Measurements from ENCODE around the gene SLC6A19. TPM values are rescaled to one million over a fixed set of nuclear protein-coding genes. Genes with fewer than 3 reads are reported as not detected.

Gene SLC6A19
- total RNA-seq, 1 experiment from 2014 or later, result 0.29 TPM

DNA sequence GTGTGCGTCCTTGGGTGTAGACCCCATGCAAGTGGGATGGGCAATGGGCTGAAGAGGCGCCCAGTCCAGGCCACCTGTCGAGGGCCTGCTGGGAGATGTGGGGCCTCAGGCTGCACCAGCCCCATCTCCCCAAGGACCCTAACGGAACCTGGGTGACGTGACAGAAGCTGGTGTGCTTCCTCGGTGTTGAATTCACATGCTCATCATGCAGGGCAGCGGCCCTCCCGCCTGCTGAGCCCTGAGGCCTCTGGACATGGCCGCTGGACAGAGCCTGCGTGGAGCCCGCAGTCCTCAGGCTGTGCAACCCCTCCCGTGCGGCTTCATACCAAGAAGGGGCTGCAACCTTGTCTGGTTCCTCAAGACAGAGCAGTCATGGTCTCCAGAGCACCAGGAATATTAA lies 66.7 kb downstream of the SLC6A19 start:
- DNase-seq, result no peak
- ChIA-PET CTCF (no interaction called here), POLR2A (no interaction called here)
- intact Hi-C loops (cut with micrococcal nuclease; ENCODE audit: unreplicated experiment), result no loop called here
- no TSS peak for BruUV-seq (replicated peaks)
- H3K9me3 Mint-ChIP-seq (ENCODE audit: unreplicated experiment), result no peaks in the 10 kb centered on the region
- no peaks in the 10 kb centered on the region for H3K4me1 Mint-ChIP-seq (ENCODE audit: low read depth, unreplicated experiment)
- TF ChIP-seq, protein P1, sequence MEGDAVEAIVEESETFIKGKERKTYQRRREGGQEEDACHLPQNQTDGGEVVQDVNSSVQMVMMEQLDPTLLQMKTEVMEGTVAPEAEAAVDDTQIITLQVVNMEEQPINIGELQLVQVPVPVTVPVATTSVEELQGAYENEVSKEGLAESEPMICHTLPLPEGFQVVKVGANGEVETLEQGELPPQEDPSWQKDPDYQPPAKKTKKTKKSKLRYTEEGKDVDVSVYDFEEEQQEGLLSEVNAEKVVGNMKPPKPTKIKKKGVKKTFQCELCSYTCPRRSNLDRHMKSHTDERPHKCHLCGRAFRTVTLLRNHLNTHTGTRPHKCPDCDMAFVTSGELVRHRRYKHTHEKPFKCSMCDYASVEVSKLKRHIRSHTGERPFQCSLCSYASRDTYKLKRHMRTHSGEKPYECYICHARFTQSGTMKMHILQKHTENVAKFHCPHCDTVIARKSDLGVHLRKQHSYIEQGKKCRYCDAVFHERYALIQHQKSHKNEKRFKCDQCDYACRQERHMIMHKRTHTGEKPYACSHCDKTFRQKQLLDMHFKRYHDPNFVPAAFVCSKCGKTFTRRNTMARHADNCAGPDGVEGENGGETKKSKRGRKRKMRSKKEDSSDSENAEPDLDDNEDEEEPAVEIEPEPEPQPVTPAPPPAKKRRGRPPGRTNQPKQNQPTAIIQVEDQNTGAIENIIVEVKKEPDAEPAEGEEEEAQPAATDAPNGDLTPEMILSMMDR (IDR thresholded peaks at IDR 0.05; ENCODE audit: insufficient read depth in 1 of 2, low read depth in 1 of 2, low read length in 1 of 2, severe bottlenecking in 1 of 2, unreplicated experiment in 1 of 2), result no peak
- H3K36me3 Mint-ChIP-seq (ENCODE audit: insufficient read depth, unreplicated experiment), result no peaks in the 10 kb centered on the region
- H3K4me3 Mint-ChIP-seq (ENCODE audit: unreplicated experiment), result no peak overlapping the region
- Histone ChIP-seq H3K4me3 (ENCODE audit: low read depth, low read length) (no peak overlapping the region), H3K4me1 (no peaks in the 10 kb centered on the region), H3K36me3 (ENCODE audit: control insufficient read depth, insufficient read depth, low read length) (no peaks in the 10 kb centered on the region), H3K27me3 (replicated peaks; ENCODE audit: control insufficient read depth, insufficient read depth, low read length) (no peaks in the 10 kb centered on the region), H3K9me3 (no peaks in the 10 kb centered on the region)
- no peak overlapping the region for H3K27ac Mint-ChIP-seq (ENCODE audit: unreplicated experiment)
- H3K27me3 Mint-ChIP-seq (ENCODE audit: insufficient read depth, unreplicated experiment), result no peaks in the 10 kb centered on the region

DNA sequence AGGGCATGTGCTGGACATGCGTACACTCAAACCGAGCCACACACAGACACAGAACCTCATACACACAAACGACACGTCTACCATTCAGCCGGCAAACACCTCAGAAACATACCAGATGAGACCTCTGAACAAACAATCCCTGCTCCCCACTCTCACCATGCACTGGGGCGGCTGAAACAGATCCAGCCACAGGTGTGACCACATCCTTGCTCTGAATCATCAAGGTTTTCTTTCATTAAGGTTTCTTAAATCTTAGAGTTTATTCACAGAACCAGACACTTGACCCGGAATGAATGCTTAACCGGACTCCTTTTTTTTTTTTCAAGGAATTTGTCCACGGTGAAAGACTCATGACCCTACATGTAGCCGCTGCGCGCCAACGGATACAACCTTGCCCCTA lies 67.3 kb downstream of the SLC6A19 start:
- DNase-seq, result no peak
- no peak overlapping the region for H3K4me3 Mint-ChIP-seq (ENCODE audit: unreplicated experiment)
- TF ChIP-seq, protein P1 (IDR thresholded peaks at IDR 0.05; ENCODE audit: insufficient read depth in 1 of 2, low read depth in 1 of 2, low read length in 1 of 2, severe bottlenecking in 1 of 2, unreplicated experiment in 1 of 2), result no peak
- no peaks in the 10 kb centered on the region for H3K36me3 Mint-ChIP-seq (ENCODE audit: insufficient read depth, unreplicated experiment)
- no peaks in the 10 kb centered on the region for H3K4me1 Mint-ChIP-seq (ENCODE audit: low read depth, unreplicated experiment)
- H3K36me3 ChIP-seq (ENCODE audit: control insufficient read depth, insufficient read depth, low read length), result no peaks in the 10 kb centered on the region
- H3K27me3 Mint-ChIP-seq (ENCODE audit: insufficient read depth, unreplicated experiment), result no peaks in the 10 kb centered on the region
- BruUV-seq (replicated peaks), result no TSS peak
- no peaks in the 10 kb centered on the region for H3K9me3 ChIP-seq
- H3K4me3 ChIP-seq (ENCODE audit: low read depth, low read length), result no peak overlapping the region
- no peaks in the 10 kb centered on the region for H3K9me3 Mint-ChIP-seq (ENCODE audit: unreplicated experiment)
- no peaks in the 10 kb centered on the region for H3K27me3 ChIP-seq (replicated peaks; ENCODE audit: control insufficient read depth, insufficient read depth, low read length)
- CTCF ChIA-PET, result no interaction called here
- POLR2A ChIA-PET, result no interaction called here
- no peak overlapping the region for H3K27ac Mint-ChIP-seq (ENCODE audit: unreplicated experiment)
- H3K4me1 ChIP-seq, result no peaks in the 10 kb centered on the region
- intact Hi-C loops (cut with micrococcal nuclease; ENCODE audit: unreplicated experiment), result no loop called here

DNA sequence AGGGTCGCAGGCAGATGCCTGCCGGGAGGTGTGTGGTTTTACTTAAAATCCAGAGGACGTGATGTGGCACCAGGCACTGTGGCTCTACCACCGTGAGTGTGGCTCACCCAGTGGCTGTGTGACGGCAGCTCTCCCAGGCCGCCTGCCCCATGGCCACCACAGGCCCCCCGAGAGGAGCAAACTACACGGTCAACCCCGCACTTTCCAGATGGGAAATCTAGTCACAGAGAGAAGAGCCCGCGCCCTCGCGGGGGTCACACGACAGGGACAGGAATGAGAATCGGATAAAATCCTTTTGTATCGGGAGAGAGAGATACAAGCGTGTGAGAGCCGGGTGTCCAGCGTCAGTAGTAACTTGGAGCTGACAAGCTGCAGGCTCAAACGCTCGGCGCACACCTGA lies 69.0 kb downstream of the SLC6A19 start:
- H3K4me1 ChIP-seq, result no peaks in the 10 kb centered on the region
- ChIA-PET POLR2A (no interaction called here), CTCF (no interaction called here)
- no peaks in the 10 kb centered on the region for H3K4me1 Mint-ChIP-seq (ENCODE audit: low read depth, unreplicated experiment)
- H3K27ac Mint-ChIP-seq (ENCODE audit: unreplicated experiment), result no peak overlapping the region
- H3K4me3 ChIP-seq (ENCODE audit: low read depth, low read length), result no peak overlapping the region
- H3K27me3 Mint-ChIP-seq (ENCODE audit: insufficient read depth, unreplicated experiment), result no peaks in the 10 kb centered on the region
- no peak for DNase-seq
- BruUV-seq (replicated peaks), result no TSS peak
- H3K9me3 Mint-ChIP-seq (ENCODE audit: unreplicated experiment), result no peaks in the 10 kb centered on the region
- TF ChIP-seq, protein P1 (IDR thresholded peaks at IDR 0.05; ENCODE audit: insufficient read depth in 1 of 2, low read depth in 1 of 2, low read length in 1 of 2, severe bottlenecking in 1 of 2, unreplicated experiment in 1 of 2), result no peak
- no peak overlapping the region for H3K4me3 Mint-ChIP-seq (ENCODE audit: unreplicated experiment)
- H3K36me3 ChIP-seq (ENCODE audit: control insufficient read depth, insufficient read depth, low read length), result no peaks in the 10 kb centered on the region
- no peaks in the 10 kb centered on the region for H3K36me3 Mint-ChIP-seq (ENCODE audit: insufficient read depth, unreplicated experiment)
- H3K27me3 ChIP-seq (replicated peaks; ENCODE audit: control insufficient read depth, insufficient read depth, low read length), result no peaks in the 10 kb centered on the region
- intact Hi-C loops (cut with micrococcal nuclease; ENCODE audit: unreplicated experiment), result no loop called here
- H3K9me3 ChIP-seq, result no peaks in the 10 kb centered on the region

Measured in Caco-2 (cell line).